ENCODE measurements around the gene TMEM178A. TPM values are rescaled to one million over a fixed set of nuclear protein-coding genes. Genes with fewer than 3 reads are reported as not detected.

TMEM178A gene
- total and polyA plus RNA-seq, 2 of the 4 experiments (the other 2 are of a cell fraction): 0.18 to 1.8 TPM

DNA sequence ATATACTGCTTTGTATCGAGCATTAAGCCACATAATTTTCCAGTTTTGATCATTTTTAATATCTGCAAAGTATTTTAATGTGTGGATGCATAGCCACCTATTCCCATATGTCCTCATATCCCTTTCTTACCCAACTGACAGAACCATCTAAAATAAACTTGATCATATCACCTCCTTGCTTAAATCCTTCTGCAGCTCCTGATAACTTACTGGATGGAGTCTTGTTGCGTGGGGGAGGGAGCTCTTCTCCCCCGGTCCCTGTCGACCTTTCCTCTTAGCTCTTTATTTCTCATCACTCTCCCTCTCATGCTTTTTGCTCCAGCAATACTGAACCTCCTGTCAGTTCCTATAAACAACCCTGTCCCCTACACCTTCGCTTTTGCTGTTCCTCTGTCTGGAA lies 18.7 kb downstream of the TMEM178A start:
- no peak for TF ChIP-seq CHD1 (IDR thresholded peaks at IDR 0.05; ENCODE audit: low read depth, low read length)
- TF ChIP-seq RFX5 (IDR thresholded peaks at IDR 0.05; ENCODE audit: low read depth, low read length): no peak
- Histone ChIP-seq H3K79me1 (ENCODE audit: low read depth in 1 of 2, low read length in 2 of 2) (no peaks in the 10 kb centered on the region), H3K23ac (ENCODE audit: low read depth, low read length) (no peak overlapping the region; the same call in 1 of the 2 replicates), H2BK5ac (ENCODE audit: low read depth, low read length, poor library complexity, severe bottlenecking) (no peak overlapping the region), H3K4me2 (ENCODE audit: low read depth, low read length) (no peak overlapping the region), H3K4me1 (ENCODE audit: control insufficient read depth, insufficient read depth, low read length) (no peaks in the 10 kb centered on the region), H2AK5ac (ENCODE audit: low read depth, low read length) (no peak overlapping the region), H2BK15ac (ENCODE audit: low read depth, low read length) (no peak overlapping the region), H3K18ac (ENCODE audit: low read depth, low read length) (no peak overlapping the region), H4K20me1 (ENCODE audit: insufficient read depth, low read length) (no peaks in the 10 kb centered on the region), H2BK20ac (ENCODE audit: low read depth, low read length) (no peak overlapping the region), H3K27ac (ENCODE audit: insufficient read depth, low read length) (no peak overlapping the region), H2BK120ac (ENCODE audit: low read depth, low read length) (no peak overlapping the region), H2AFZ (replicated peaks; ENCODE audit: low read length, poor library complexity) (no peak overlapping the region), H4K91ac (ENCODE audit: insufficient read depth, low read depth, low read length) (no peak overlapping the region), H4K5ac (ENCODE audit: low read depth, low read length) (no peak overlapping the region), H3K9ac (ENCODE audit: low read depth, low read length) (no peak overlapping the region), H4K8ac (ENCODE audit: low read depth in 2 of 2, low read length in 2 of 2) (no peak overlapping the region), H3K27me3 (ENCODE audit: control insufficient read depth, insufficient read depth, low read length) (peaks cover 5% of the 10 kb centered on the region; the same call in 1 of the 2 replicates), H3K56ac (ENCODE audit: extremely low read depth, insufficient read depth, low read length) (no peak overlapping the region), H3K36me3 (ENCODE audit: control insufficient read depth, insufficient read depth, low read length) (no peaks in the 10 kb centered on the region), H3K9me3 (ENCODE audit: control insufficient read depth, insufficient read depth, low read length) (no peaks in the 10 kb centered on the region), H2AK9ac (replicated peaks; ENCODE audit: low read depth, low read length, poor library complexity) (no peak overlapping the region), H3K9me1 (ENCODE audit: insufficient read depth, low read length) (no peaks in the 10 kb centered on the region), H3K4me3 (ENCODE audit: insufficient read depth, low read depth, low read length) (no peak overlapping the region), H3K4ac (ENCODE audit: low read depth, low read length) (no peak overlapping the region), H3K14ac (replicated peaks; ENCODE audit: low read depth, low read length) (no peak overlapping the region)
- no peak for DNase-seq
- no peak for ATAC-seq (ENCODE audit: low read depth)
- no TSS peak for BruUV-seq (replicated peaks)
- no CpG with 5 or more reads among the region's 5 CpGs for WGBS, 2 experiments (ENCODE audit: extremely low coverage in 2 of 2, insufficient read length in 1 of 2)
- in situ Hi-C loops (cut with MboI; ENCODE audit: low sequenced_read_pairs): loop anchor here (25.0 kb wide), 1 partner anchor 322 kb away; no protein-coding TSS in a partner anchor
- dilution Hi-C loops (cut with HindIII; ENCODE audit: low sequenced_read_pairs, unreplicated experiment): no loop called here
- CTCF ChIA-PET: no interaction called here
- intact Hi-C loops (cut with micrococcal nuclease): no loop called here
- POLR2A ChIA-PET (ENCODE audit: unreplicated experiment): no interaction called here

Measured in IMR-90 (cell line).